ENCODE data around the gene EVI5.
"Not testable (repeated sequence)": the region's sequence is repeated elsewhere in the genome, so short reads cannot be mapped to it uniquely, and the experiment has no call there.

EVI5 gene

GRCh38 chr1:92747735-92748134, 37.2 kb downstream of the EVI5 start:
- DNase-seq, result no peak

GRCh38 chr1:92746255-92746654, 38.7 kb downstream of the EVI5 start:
- DNase-seq, result not testable (repeated sequence)

GRCh38 chr1:92743221-92743620, 41.7 kb downstream of the EVI5 start:
- no peak for DNase-seq

- DNase-seq, result no peak
Observed at GRCh38 chr1:92739669-92740524, 45.0 kb downstream of the EVI5 start.

GRCh38 chr1:92736395-92736794, 48.5 kb downstream of the EVI5 start:
- DNase-seq, result peak; percentile 6

GRCh38 chr1:92730476-92730875, 54.4 kb downstream of the EVI5 start:
- DNase-seq, result no peak

GRCh38 chr1:92728697-92729096, 56.2 kb downstream of the EVI5 start:
- peak; percentile 72 for DNase-seq

GRCh38 chr1:92723713-92724112, 61.2 kb downstream of the EVI5 start:
- DNase-seq, result peak; percentile 63

GRCh38 chr1:92721886-92722285, 63.0 kb downstream of the EVI5 start:
- no peak for DNase-seq

GRCh38 chr1:92721157-92721556, 63.8 kb downstream of the EVI5 start:
- DNase-seq, result not testable (repeated sequence)

GRCh38 chr1:92715476-92715951, 69.4 kb downstream of the EVI5 start:
- not testable (repeated sequence) for DNase-seq

- no peak for DNase-seq
Observed at GRCh38 chr1:92713939-92714338, 71.0 kb downstream of the EVI5 start.

- DNase-seq, result no peak
Observed at GRCh38 chr1:92711473-92712165, 73.3 kb downstream of the EVI5 start.

GRCh38 chr1:92709738-92710137, 75.2 kb downstream of the EVI5 start:
- DNase-seq, result peak; percentile 70

GRCh38 chr1:92708368-92708950, 76.4 kb downstream of the EVI5 start:
- DNase-seq, result peak; percentile 12

GRCh38 chr1:92707709-92708108, 77.2 kb downstream of the EVI5 start:
- DNase-seq, result no peak

GRCh38 chr1:92707292-92707691, 77.6 kb downstream of the EVI5 start:
- DNase-seq, result no peak

GRCh38 chr1:92705446-92705845, 79.5 kb downstream of the EVI5 start:
- DNase-seq, result peak; percentile 6

- peak; percentile 78 for DNase-seq
Observed at GRCh38 chr1:92701147-92701546, 83.8 kb downstream of the EVI5 start.

- DNase-seq, result no peak
Observed at GRCh38 chr1:92698932-92699331, 86.0 kb downstream of the EVI5 start.

GRCh38 chr1:92695104-92695503, 89.8 kb downstream of the EVI5 start:
- DNase-seq, result no peak

- DNase-seq, result no peak
Observed at GRCh38 chr1:92691925-92692324, 93.0 kb downstream of the EVI5 start.

GRCh38 chr1:92690212-92690906, 94.5 kb downstream of the EVI5 start:
- no peak for DNase-seq

Data from NCI-H226 (cell line).